ENCODE data around the gene FASLG.
"Not testable (repeated sequence)": the region's sequence is repeated elsewhere in the genome, so short reads cannot be mapped to it uniquely, and the experiment has no call there.

FASLG gene

GRCh38 chr1:172686143-172686542, 27.2 kb downstream of the FASLG start:
- ChIA-PET CTCF (interaction anchor here (1.2 kb wide), 1 partner anchor 10 kb away, joined by 3 read pairs; no protein-coding TSS in a partner anchor), POLR2A (no interaction called here)
- no peak for DNase-seq (ENCODE audit: extremely low spot score)
- no peak for TF ChIP-seq CTCF (IDR thresholded peaks at IDR 0.05; ENCODE audit: control extremely low read depth, extremely low read depth, low read depth, missing control alignments)

GRCh38 chr1:172688428-172689085, 29.7 kb downstream of the FASLG start:
- DNase-seq (ENCODE audit: extremely low spot score); CTCF ChIA-PET; POLR2A ChIA-PET: not testable (repeated sequence)

- CTCF ChIA-PET = interaction anchor here (1.4 to 1.9 kb wide), 2 partner anchors 22 to 29 kb away, joined by 3 to 6 read pairs; no protein-coding TSS in a partner anchor
- DNase-seq (ENCODE audit: extremely low spot score); POLR2A ChIA-PET: not testable (repeated sequence)
Observed at GRCh38 chr1:172690925-172691324, 32.0 kb downstream of the FASLG start.

GRCh38 chr1:172697534-172698002, 38.7 kb downstream of the FASLG start:
- no peak for DNase-seq (ENCODE audit: extremely low spot score)
- POLR2A ChIA-PET = no interaction called here
- CTCF ChIA-PET = no interaction called here
- no peak for TF ChIP-seq CTCF (IDR thresholded peaks at IDR 0.05; ENCODE audit: control extremely low read depth, extremely low read depth, low read depth, missing control alignments)

GRCh38 chr1:172698224-172698623, 39.3 kb downstream of the FASLG start:
- DNase-seq (ENCODE audit: extremely low spot score) = no peak
- ChIA-PET CTCF (no interaction called here), POLR2A (no interaction called here)
- TF ChIP-seq CTCF (IDR thresholded peaks at IDR 0.05; ENCODE audit: control extremely low read depth, extremely low read depth, low read depth, missing control alignments) = no peak

- TF ChIP-seq CTCF (IDR thresholded peaks at IDR 0.05; ENCODE audit: control extremely low read depth, extremely low read depth, low read depth, missing control alignments) = no peak
- CTCF ChIA-PET = interaction anchor here (1.2 kb wide), 1 partner anchor 44 kb away, joined by 3 read pairs; no protein-coding TSS in a partner anchor
- peak; percentile 16 for DNase-seq (ENCODE audit: extremely low spot score)
- POLR2A ChIA-PET = no interaction called here
Observed at GRCh38 chr1:172699111-172699510, 40.2 kb downstream of the FASLG start.

GRCh38 chr1:172699695-172700227, 40.9 kb downstream of the FASLG start:
- no peak for DNase-seq (ENCODE audit: extremely low spot score)
- POLR2A ChIA-PET = no interaction called here
- no peak for TF ChIP-seq CTCF (IDR thresholded peaks at IDR 0.05; ENCODE audit: control extremely low read depth, extremely low read depth, low read depth, missing control alignments)
- CTCF ChIA-PET = interaction anchor here (1.2 kb wide), 1 partner anchor 44 kb away, joined by 3 read pairs; no protein-coding TSS in a partner anchor

Data from GM10248 (cell line).